HepG2 (cell line): ENCODE measurements around the gene TRMU. TPM values are rescaled to one million over a fixed set of nuclear protein-coding genes. Genes with fewer than 3 reads are reported as not detected.

Experiments
- ATAC-seq: fragments of 200-7000 bp; cut with Tn5 transposase; 3 replicates; pipeline ENCODE4 v1.9.1; 2020; ENCODE audit warnings: mild to moderate bottlenecking, moderate library complexity
- BruUV-seq: library from RNA; stranded (reverse); fragments of 400-500 nt; replicated peaks from 2 replicates; lab custom pipeline; 2021; lab: Mats Ljungman, UMichigan
- CTCF ChIA-PET: fragments of 300-600 bp; formaldehyde crosslinking; extraction: SDS; loops from one replicate; lab custom pipeline; 2021; ENCODE audit warnings: low total read pairs, inconsistent platforms, low intra/inter-chr PET ratio; lab: Yijun Ruan, JAX
- POLR2A ChIA-PET: fragments of 350-600 bp; sonication (Branson Sonifier 250); formaldehyde crosslinking; loops from one replicate; lab custom pipeline; 2020; ENCODE audit warnings: antibody characterized with exemption, inconsistent platforms; lab: Yijun Ruan, JAX
- DNase-seq: peaks from one replicate; pipeline ENCODE4 v3.0.0-alpha.2; 2015; ENCODE audit warnings: low spot score
- FAIRE-seq: peaks from 3 replicates; lab custom pipeline; 2011; peaks lifted over from hg19 to GRCh38; lab: Jason Lieb, UNC
- H2AFZ ChIP-seq: one replicate; pipeline ENCODE4 v1.6.1; 2011; ENCODE audit warnings: low read length, inconsistent platforms
- H3K27ac ChIP-seq: fragments of 300-600 bp; 3 replicates; pipeline ENCODE4 v1.8.0; 2011; ENCODE audit warnings: mixed run types, mild to moderate bottlenecking, mixed read lengths, low read length, inconsistent platforms; ENCODE audit not compliant: insufficient read depth; ENCODE audit errors: extremely low read length
- H3K27me3 ChIP-seq, 2 experiments: fragments of 200-600 bp in 1 of 2; 2 replicates in 1 of 2; 3 replicates in 1 of 2; pipeline versions ENCODE4 v1.6.0 to v1.8.0; 2011; ENCODE audit warnings: low read length in 2 of 2, mild to moderate bottlenecking in 2 of 2, moderate library complexity in 2 of 2, inconsistent platforms in 1 of 2; ENCODE audit not compliant: insufficient read depth in 2 of 2, control insufficient read depth in 1 of 2
- H3K36me3 ChIP-seq, 2 experiments: fragments of 200-600 bp in 1 of 2; replicated peaks in 1 of 2; 2 replicates in 1 of 2; 3 replicates in 1 of 2; pipeline versions ENCODE4 v1.5.1 to v1.8.0; 2011; ENCODE audit warnings: low read length in 2 of 2, inconsistent platforms in 1 of 2; ENCODE audit not compliant: insufficient read depth in 2 of 2, control insufficient read depth in 1 of 2
- H3K4me1 ChIP-seq: 2 replicates; pipeline ENCODE4 v1.5.1; 2012; ENCODE audit warnings: low read length, inconsistent platforms; ENCODE audit not compliant: insufficient read depth
- H3K4me2 ChIP-seq: 2 replicates; pipeline ENCODE4 v1.6.0; 2011; ENCODE audit warnings: low read depth, low read length, inconsistent platforms
- H3K4me3 ChIP-seq, 3 experiments: fragments of 200-600 bp in 1 of 3; sonication (generic), shearing (Covaris generic) in 1 of 3; replicated peaks in 1 of 3; 2 replicates each; pipeline ENCODE4 v1.5.1; 2011 to 2016; ENCODE audit warnings: low read length in 3 of 3, inconsistent platforms in 2 of 3, low read depth in 2 of 3, mild to moderate bottlenecking in 2 of 3, control low read depth in 1 of 3, mixed read lengths in 1 of 3; ENCODE audit not compliant: insufficient read depth in 1 of 3
- H3K79me2 ChIP-seq: one replicate; pipeline ENCODE4 v1.6.1; 2011; ENCODE audit warnings: low read length, inconsistent platforms; ENCODE audit not compliant: insufficient read depth
- H3K9ac ChIP-seq: 2 replicates; pipeline ENCODE4 v1.6.0; 2011; ENCODE audit warnings: mild to moderate bottlenecking, low read depth, low read length, inconsistent platforms; ENCODE audit not compliant: insufficient read depth
- H3K9me3 ChIP-seq: 2 replicates; pipeline ENCODE4 v1.5.1; 2012; ENCODE audit warnings: mild to moderate bottlenecking, low read length
- H4K20me1 ChIP-seq: 2 replicates; pipeline ENCODE4 v1.6.0; 2011; ENCODE audit warnings: inconsistent platforms, mild to moderate bottlenecking, low read length, moderate library complexity; ENCODE audit not compliant: insufficient read depth
- FOSL2 ChIP-seq: sonication (generic); formaldehyde crosslinking; IDR thresholded peaks from 2 replicates; pipeline ENCODE4 v1.4.0; 2020; ENCODE audit warnings: missing genetic modification reagents
- NFKB2 ChIP-seq: sonication (generic); formaldehyde crosslinking; IDR thresholded peaks from 2 replicates; pipeline ENCODE4 v1.4.0; 2020; ENCODE audit warnings: missing genetic modification reagents, borderline replicate concordance
- ONECUT2 ChIP-seq: sonication (generic); formaldehyde crosslinking; IDR thresholded peaks from 2 replicates; pipeline ENCODE4 v1.4.0; 2020; ENCODE audit warnings: missing genetic modification reagents
- RELA ChIP-seq: sonication (generic); formaldehyde crosslinking; IDR thresholded peaks from 2 replicates; pipeline ENCODE4 v1.4.0; 2020; ENCODE audit warnings: missing genetic modification reagents
- RNF2 ChIP-seq: fragments of 450-650 bp; conservative IDR thresholded peaks from 2 replicates; pipeline ENCODE4 v1.6.1; 2016; ENCODE audit warnings: low read depth
- ZFP41 ChIP-seq: sonication (generic); formaldehyde crosslinking; IDR thresholded peaks from 2 replicates; pipeline ENCODE4 v1.4.0; 2020; ENCODE audit warnings: mild to moderate bottlenecking, missing genetic modification reagents, borderline replicate concordance
- ZFYVE20 ChIP-seq: sonication (generic); formaldehyde crosslinking; IDR thresholded peaks from 2 replicates; pipeline ENCODE4 v1.8.0; 2023; ENCODE audit warnings: low read depth, mild to moderate bottlenecking, moderate library complexity, missing genetic modification reagents, borderline replicate concordance
- ZNF121 ChIP-seq: sonication (generic); formaldehyde crosslinking; IDR thresholded peaks from 2 replicates; pipeline ENCODE4 v1.5.0; 2020; ENCODE audit warnings: mild to moderate bottlenecking, missing genetic modification reagents
- ZNF501 ChIP-seq: sonication (generic); formaldehyde crosslinking; IDR thresholded peaks from 2 replicates; pipeline ENCODE4 v1.5.1; 2020; ENCODE audit warnings: mild to moderate bottlenecking, moderate library complexity, missing genetic modification reagents
- ZSCAN21 ChIP-seq: sonication (generic); formaldehyde crosslinking; IDR thresholded peaks from 2 replicates; pipeline ENCODE4 v1.8.0; 2022; ENCODE audit warnings: mild to moderate bottlenecking, missing genetic modification reagents, moderate library complexity, borderline replicate concordance
- WGBS: methylation state at CpG from one replicate; pipeline ENCODE4 v1.1.6; 2017; ENCODE audit warnings: low lambda C conversion rate; 5-methylcytosine and 5-hydroxymethylcytosine counted together
- in situ Hi-C: cut with HindIII; loops from 2 replicates; pipeline ENCODE4 v1.10.0; 2017; ENCODE audit warnings: low pct_unique_long_range_greater_than_20kb; ENCODE audit not compliant: extremely low pct_ligation_motif_present
- intact Hi-C: fragments of 100-400 bp; cut with micrococcal nuclease; formaldehyde crosslinking; loops from one replicate; pipeline ENCODE4 v1.10.0; 2022; ENCODE audit not compliant: unreplicated experiment
- polyA plus RNA-seq, 8 experiments: library from polyadenylated mRNA; depleted of rRNA in 3 of 8; stranded (reverse) in 7 of 8; unstranded in 1 of 8; fragments of >200 nt; fragmentation: Illumina TruSeq in 4 of 8; extraction: Trizol in 4 of 8; gene quantifications; 2 replicates each; pipeline versions ENCODE4 v1.2.1 to v1.2.3, GENCODE V29; 2011 to 2016; ENCODE audit warnings: low read depth in 4 of 8, missing spikeins in 1 of 8, mixed read lengths in 1 of 8; ENCODE audit not compliant: insufficient read depth in 1 of 8
- total RNA-seq, 5 experiments: library from RNA; depleted of rRNA; stranded (reverse); fragments of >200 nt; fragmentation: Illumina TruSeq; extraction: Trizol; gene quantifications; 2 replicates each; pipeline ENCODE4 v1.2.3, GENCODE V29; 2016; ENCODE audit warnings: low read depth in 1 of 5
- TF ChIP-seq, protein P1 (sequence below): sonication (generic); formaldehyde crosslinking; IDR thresholded peaks from 2 replicates; pipeline ENCODE4 v1.4.0; 2020; ENCODE audit warnings: low read depth, missing genetic modification reagents
- TF ChIP-seq, protein P2 (sequence below): sonication (generic); formaldehyde crosslinking; IDR thresholded peaks from 2 replicates; pipeline ENCODE4 v1.4.0; 2020; ENCODE audit warnings: missing genetic modification reagents, mild to moderate bottlenecking, borderline replicate concordance
- TF ChIP-seq, protein P3 (sequence below): sonication (generic); formaldehyde crosslinking; IDR thresholded peaks from 2 replicates; pipeline ENCODE4 v1.5.1; 2020; ENCODE audit warnings: missing genetic modification reagents, mild to moderate bottlenecking, borderline replicate concordance
- TF ChIP-seq, protein P4 (sequence below): sonication (generic); formaldehyde crosslinking; IDR thresholded peaks from 2 replicates; pipeline ENCODE4 v1.4.0; 2020; ENCODE audit warnings: missing genetic modification reagents
- TF ChIP-seq, protein P5 (sequence below): IDR thresholded peaks from 2 replicates; pipeline ENCODE4 v1.6.1; 2018; ENCODE audit warnings: missing genetic modification reagents

The TRMU gene
- total and polyA plus RNA-seq, 2 of the 13 experiments (the other 11 are each of a cell fraction or from before 2014, with no cell fraction given): 31.0 to 50.2 TPM

DNA sequence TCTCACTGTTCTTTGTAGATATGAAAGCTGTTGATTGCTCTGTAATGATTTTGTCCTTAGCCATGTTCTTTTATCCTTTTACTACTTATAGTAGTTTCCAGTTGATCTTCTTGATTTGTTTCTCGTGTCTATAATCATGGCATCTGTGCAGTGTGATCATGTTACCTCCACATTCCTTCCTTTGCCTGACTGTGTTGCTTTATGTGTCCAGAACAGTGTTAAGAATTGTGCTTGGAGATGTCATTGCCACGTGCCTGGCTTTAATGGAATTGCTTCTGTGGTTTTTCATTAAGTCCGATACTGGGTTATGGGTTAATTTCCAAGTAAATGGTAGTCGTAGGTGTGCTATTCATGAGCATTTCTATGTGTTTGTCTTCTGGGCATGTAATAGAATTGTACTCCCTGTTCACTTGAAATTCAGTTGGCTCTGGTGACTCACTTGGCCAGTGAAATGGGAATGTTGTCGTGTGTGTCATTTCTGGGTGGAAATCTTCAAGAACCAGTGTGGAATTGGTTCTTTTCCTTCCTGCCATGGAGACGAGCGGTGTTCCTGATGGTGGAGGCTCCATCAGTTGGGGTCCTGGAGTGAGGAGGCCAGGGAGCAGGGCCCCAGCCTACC lies 32.1 kb upstream of the TRMU start:
- CTCF ChIA-PET: no interaction called here
- intact Hi-C loops: no loop called here
- peaks cover 46% of the 10 kb centered on the region for H3K79me2 ChIP-seq
- 96% methylated on average over 7 of the region's 7 CpGs for WGBS
- no peak overlapping the region for H3K4me2 ChIP-seq
- peaks cover 2 to 39% of the 10 kb centered on the region in 2 experiments for H3K36me3 ChIP-seq
- no peak for DNase-seq
- H3K27me3 ChIP-seq: no peaks in the 10 kb centered on the region
- no peak for FAIRE-seq
- H3K9me3 ChIP-seq: no peaks in the 10 kb centered on the region
- ATAC-seq: no peak
- H3K4me1 ChIP-seq: peaks cover 23% of the 10 kb centered on the region
- BruUV-seq: no TSS peak
- in situ Hi-C loops: no loop called here
- no peak overlapping the region for H3K27ac ChIP-seq
- H4K20me1 ChIP-seq: no peaks in the 10 kb centered on the region
- POLR2A ChIA-PET: no interaction called here
- no peak overlapping the region for H3K4me3 ChIP-seq
- H2AFZ ChIP-seq: no peak overlapping the region
- H3K9ac ChIP-seq: no peak overlapping the region
- TF ChIP-seq FOSL2: no peak
- TF ChIP-seq, protein P1, sequence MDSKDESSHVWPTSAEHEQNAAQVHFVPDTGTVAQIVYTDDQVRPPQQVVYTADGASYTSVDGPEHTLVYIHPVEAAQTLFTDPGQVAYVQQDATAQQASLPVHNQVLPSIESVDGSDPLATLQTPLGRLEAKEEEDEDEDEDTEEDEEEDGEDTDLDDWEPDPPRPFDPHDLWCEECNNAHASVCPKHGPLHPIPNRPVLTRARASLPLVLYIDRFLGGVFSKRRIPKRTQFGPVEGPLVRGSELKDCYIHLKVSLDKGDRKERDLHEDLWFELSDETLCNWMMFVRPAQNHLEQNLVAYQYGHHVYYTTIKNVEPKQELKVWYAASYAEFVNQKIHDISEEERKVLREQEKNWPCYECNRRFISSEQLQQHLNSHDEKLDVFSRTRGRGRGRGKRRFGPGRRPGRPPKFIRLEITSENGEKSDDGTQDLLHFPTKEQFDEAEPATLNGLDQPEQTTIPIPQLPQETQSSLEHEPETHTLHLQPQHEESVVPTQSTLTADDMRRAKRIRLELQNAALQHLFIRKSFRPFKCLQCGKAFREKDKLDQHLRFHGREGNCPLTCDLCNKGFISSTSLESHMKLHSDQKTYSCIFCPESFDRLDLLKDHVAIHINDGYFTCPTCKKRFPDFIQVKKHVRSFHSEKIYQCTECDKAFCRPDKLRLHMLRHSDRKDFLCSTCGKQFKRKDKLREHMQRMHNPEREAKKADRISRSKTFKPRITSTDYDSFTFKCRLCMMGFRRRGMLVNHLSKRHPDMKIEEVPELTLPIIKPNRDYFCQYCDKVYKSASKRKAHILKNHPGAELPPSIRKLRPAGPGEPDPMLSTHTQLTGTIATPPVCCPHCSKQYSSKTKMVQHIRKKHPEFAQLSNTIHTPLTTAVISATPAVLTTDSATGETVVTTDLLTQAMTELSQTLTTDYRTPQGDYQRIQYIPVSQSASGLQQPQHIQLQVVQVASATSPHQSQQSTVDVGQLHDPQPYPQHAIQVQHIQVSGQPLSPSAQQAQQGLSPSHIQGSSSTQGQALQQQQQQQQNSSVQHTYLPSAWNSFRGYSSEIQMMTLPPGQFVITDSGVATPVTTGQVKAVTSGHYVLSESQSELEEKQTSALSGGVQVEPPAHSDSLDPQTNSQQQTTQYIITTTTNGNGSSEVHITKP: no peak
- TF ChIP-seq, protein P2, sequence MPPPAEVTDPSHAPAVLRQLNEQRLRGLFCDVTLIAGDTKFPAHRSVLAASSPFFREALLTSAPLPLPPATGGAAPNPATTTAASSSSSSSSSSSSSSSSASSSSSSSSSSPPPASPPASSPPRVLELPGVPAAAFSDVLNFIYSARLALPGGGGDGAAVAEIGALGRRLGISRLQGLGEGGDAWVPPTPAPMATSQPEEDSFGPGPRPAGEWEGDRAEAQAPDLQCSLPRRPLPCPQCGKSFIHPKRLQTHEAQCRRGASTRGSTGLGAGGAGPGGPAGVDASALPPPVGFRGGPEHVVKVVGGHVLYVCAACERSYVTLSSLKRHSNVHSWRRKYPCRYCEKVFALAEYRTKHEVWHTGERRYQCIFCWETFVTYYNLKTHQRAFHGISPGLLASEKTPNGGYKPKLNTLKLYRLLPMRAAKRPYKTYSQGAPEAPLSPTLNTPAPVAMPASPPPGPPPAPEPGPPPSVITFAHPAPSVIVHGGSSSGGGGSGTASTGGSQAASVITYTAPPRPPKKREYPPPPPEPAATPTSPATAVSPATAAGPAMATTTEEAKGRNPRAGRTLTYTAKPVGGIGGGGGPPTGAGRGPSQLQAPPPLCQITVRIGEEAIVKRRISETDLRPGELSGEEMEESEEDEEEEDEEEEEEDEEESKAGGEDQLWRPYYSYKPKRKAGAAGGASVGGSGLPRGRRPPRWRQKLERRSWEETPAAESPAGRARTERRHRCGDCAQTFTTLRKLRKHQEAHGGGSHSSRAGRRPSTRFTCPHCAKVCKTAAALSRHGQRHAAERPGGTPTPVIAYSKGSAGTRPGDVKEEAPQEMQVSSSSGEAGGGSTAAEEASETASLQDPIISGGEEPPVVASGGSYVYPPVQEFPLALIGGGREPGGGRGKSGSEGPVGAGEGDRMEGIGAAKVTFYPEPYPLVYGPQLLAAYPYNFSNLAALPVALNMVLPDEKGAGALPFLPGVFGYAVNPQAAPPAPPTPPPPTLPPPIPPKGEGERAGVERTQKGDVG (CRISPR knock-in tag): no peak
- TF ChIP-seq ONECUT2 (CRISPR knock-in tag): no peak
- TF ChIP-seq RNF2: no peak
- TF ChIP-seq RELA (CRISPR knock-in tag): no peak
- TF ChIP-seq, protein P3, sequence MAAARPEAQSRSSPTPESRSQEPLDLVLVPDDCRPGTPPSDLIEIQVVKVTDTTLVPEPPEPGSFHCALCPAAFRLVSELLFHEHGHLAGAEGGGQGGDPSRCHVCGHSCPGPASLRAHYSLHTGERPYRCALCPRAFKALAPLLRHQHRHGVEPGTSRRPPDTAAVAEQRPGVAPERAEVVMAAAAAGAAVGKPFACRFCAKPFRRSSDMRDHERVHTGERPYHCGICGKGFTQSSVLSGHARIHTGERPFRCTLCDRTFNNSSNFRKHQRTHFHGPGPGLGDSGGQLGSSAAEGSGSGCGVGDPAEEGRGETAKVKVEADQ: no peak
- no peak for TF ChIP-seq ZFYVE20 (CRISPR knock-in tag)
- TF ChIP-seq, protein P4, sequence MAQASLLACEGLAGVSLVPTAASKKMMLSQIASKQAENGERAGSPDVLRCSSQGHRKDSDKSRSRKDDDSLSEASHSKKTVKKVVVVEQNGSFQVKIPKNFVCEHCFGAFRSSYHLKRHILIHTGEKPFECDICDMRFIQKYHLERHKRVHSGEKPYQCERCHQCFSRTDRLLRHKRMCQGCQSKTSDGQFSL (CRISPR knock-in tag): no peak
- TF ChIP-seq, protein P5, sequence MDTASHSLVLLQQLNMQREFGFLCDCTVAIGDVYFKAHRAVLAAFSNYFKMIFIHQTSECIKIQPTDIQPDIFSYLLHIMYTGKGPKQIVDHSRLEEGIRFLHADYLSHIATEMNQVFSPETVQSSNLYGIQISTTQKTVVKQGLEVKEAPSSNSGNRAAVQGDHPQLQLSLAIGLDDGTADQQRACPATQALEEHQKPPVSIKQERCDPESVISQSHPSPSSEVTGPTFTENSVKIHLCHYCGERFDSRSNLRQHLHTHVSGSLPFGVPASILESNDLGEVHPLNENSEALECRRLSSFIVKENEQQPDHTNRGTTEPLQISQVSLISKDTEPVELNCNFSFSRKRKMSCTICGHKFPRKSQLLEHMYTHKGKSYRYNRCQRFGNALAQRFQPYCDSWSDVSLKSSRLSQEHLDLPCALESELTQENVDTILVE (CRISPR knock-in tag): no peak
- TF ChIP-seq NFKB2: no peak
- no peak for TF ChIP-seq ZNF501 (CRISPR knock-in tag)
- TF ChIP-seq ZFP41 (CRISPR knock-in tag): no peak
- TF ChIP-seq ZNF121 (CRISPR knock-in tag): no peak
- TF ChIP-seq ZSCAN21 (CRISPR knock-in tag): no peak
